NB4 (cell line): ENCODE results near the gene TSPAN31.

Experiments used
- MYC ChIP-seq: IDR thresholded peaks from 2 replicates; pipeline ENCODE4 v1.6.1; 2011; ENCODE audit warnings: low read depth, low read length
- POLR2A ChIP-seq: IDR thresholded peaks from 2 replicates; pipeline ENCODE4 v1.6.1; 2011; ENCODE audit warnings: mild to moderate bottlenecking; ENCODE audit not compliant: insufficient read length; ENCODE audit errors: extremely low read depth
- TF ChIP-seq, protein P1 (sequence below): IDR thresholded peaks from one replicate; pipeline ENCODE4 v1.5.1; 2012; ENCODE audit warnings: low read depth, low read length

GRCh38 chr12:57745485-57745881 lies 644 bp downstream of the TSPAN31 start:
- TF ChIP-seq, protein P1, sequence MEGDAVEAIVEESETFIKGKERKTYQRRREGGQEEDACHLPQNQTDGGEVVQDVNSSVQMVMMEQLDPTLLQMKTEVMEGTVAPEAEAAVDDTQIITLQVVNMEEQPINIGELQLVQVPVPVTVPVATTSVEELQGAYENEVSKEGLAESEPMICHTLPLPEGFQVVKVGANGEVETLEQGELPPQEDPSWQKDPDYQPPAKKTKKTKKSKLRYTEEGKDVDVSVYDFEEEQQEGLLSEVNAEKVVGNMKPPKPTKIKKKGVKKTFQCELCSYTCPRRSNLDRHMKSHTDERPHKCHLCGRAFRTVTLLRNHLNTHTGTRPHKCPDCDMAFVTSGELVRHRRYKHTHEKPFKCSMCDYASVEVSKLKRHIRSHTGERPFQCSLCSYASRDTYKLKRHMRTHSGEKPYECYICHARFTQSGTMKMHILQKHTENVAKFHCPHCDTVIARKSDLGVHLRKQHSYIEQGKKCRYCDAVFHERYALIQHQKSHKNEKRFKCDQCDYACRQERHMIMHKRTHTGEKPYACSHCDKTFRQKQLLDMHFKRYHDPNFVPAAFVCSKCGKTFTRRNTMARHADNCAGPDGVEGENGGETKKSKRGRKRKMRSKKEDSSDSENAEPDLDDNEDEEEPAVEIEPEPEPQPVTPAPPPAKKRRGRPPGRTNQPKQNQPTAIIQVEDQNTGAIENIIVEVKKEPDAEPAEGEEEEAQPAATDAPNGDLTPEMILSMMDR: no peak
- no peak for TF ChIP-seq POLR2A
- no peak for TF ChIP-seq MYC
